Neural progenitor cell (in vitro differentiated cells): Measurements from ENCODE around the gene BCS1L. TPM values are rescaled to one million over a fixed set of nuclear protein-coding genes. Genes with fewer than 3 reads are reported as not detected.

ENCODE experiments used
- DNase-seq: peaks from one replicate; pipeline ENCODE4 v3.0.0-alpha.2; 2016; ENCODE audit warnings: low spot score
- H2AFZ ChIP-seq: fragments of 200-600 bp; sonication (generic); replicated peaks from 2 replicates; pipeline ENCODE4 v1.6.1; 2016; ENCODE audit warnings: antibody characterized with exemption
- H3F3A ChIP-seq: fragments of 200-600 bp; sonication (generic); 2 replicates; pipeline ENCODE4 v1.6.1; 2016; ENCODE audit warnings: antibody characterized with exemption, low read depth
- H3K27ac ChIP-seq: fragments of 200-600 bp; sonication (generic); 2 replicates; pipeline ENCODE4 v1.5.1; 2016; ENCODE audit warnings: mild to moderate bottlenecking
- H3K27me3 ChIP-seq: fragments of 200-600 bp; sonication (generic); 2 replicates; pipeline ENCODE4 v1.6.1; 2016; ENCODE audit warnings: mild to moderate bottlenecking, moderate library complexity
- H3K36me3 ChIP-seq: fragments of 200-600 bp; sonication (generic); 2 replicates; pipeline ENCODE4 v1.5.1; 2016
- H3K4me1 ChIP-seq: fragments of 200-600 bp; sonication (generic); 2 replicates; pipeline ENCODE4 v1.6.1; 2016; ENCODE audit warnings: mixed run types
- H3K4me2 ChIP-seq: fragments of 200-600 bp; sonication (generic); 2 replicates; pipeline ENCODE4 v1.6.1; 2016
- H3K4me3 ChIP-seq: fragments of 200-600 bp; sonication (generic); 2 replicates; pipeline ENCODE4 v1.5.1; 2016
- H3K79me2 ChIP-seq: fragments of 200-600 bp; sonication (generic); 2 replicates; pipeline ENCODE4 v1.6.1; 2016; ENCODE audit warnings: low read depth
- H3K9ac ChIP-seq: fragments of 200-600 bp; sonication (generic); 2 replicates; pipeline ENCODE4 v1.6.1; 2016
- H3K9me3 ChIP-seq: fragments of 200-600 bp; sonication (generic); 2 replicates; pipeline ENCODE4 v1.5.1; 2016; ENCODE audit warnings: low read depth
- H4K20me1 ChIP-seq: fragments of 200-600 bp; sonication (generic); 2 replicates; pipeline ENCODE4 v1.6.1; 2016; ENCODE audit warnings: low read depth
- H3K27ac Mint-ChIP-seq: 3 replicates; pipeline ENCODE4 v1.8.0; 2021; ENCODE audit warnings: mixed read lengths
- H3K27me3 Mint-ChIP-seq: 2 replicates; pipeline ENCODE4 v1.8.0; 2022; ENCODE audit warnings: low read depth, mild to moderate bottlenecking, inconsistent platforms, moderate library complexity, mixed read lengths; ENCODE audit not compliant: insufficient read depth
- H3K36me3 Mint-ChIP-seq: 3 replicates; pipeline ENCODE4 v1.8.0; 2021; ENCODE audit warnings: mixed read lengths
- H3K4me1 Mint-ChIP-seq: 3 replicates; pipeline ENCODE4 v1.8.0; 2021; ENCODE audit warnings: mixed read lengths
- H3K4me3 Mint-ChIP-seq: 3 replicates; pipeline ENCODE4 v1.8.0; 2021; ENCODE audit warnings: mild to moderate bottlenecking, moderate library complexity, mixed read lengths
- H3K9me3 Mint-ChIP-seq: 3 replicates; pipeline ENCODE4 v1.8.0; 2020; ENCODE audit warnings: mixed read lengths
- CTCF ChIP-seq: fragments of 200-600 bp; sonication (generic); IDR thresholded peaks from 2 replicates; pipeline ENCODE4 v1.5.1; 2017; ENCODE audit warnings: antibody characterized with exemption, mild to moderate bottlenecking
- EZH2 ChIP-seq: fragments of 200-600 bp; sonication (generic); IDR thresholded peaks from 2 replicates; pipeline ENCODE4 v1.6.1; 2017; ENCODE audit warnings: antibody characterized with exemption, mild to moderate bottlenecking, moderate library complexity
- EZH2phosphoT487 ChIP-seq: fragments of 200-600 bp; sonication (generic); IDR thresholded peaks from 2 replicates; pipeline ENCODE4 v1.6.1; 2017; ENCODE audit warnings: antibody characterized with exemption
- total RNA-seq: library from RNA; depleted of rRNA; stranded (reverse); fragments of >200 nt; gene quantifications from 2 replicates; pipeline ENCODE4 v1.2.3, GENCODE V29; 2015; ENCODE audit warnings: low replicate concordance

The BCS1L gene
- total RNA-seq, 1 donor from 2014 or later = 38.3 TPM

- no peak overlapping the region for H2AFZ ChIP-seq
- H3K36me3 Mint-ChIP-seq = peaks cover 28% of the 10 kb centered on the region
These were observed 15.7 kb upstream of the BCS1L start for GRCh38 chr2:218643751-218644310.

GRCh38 chr2:218644721-218645120 is 14.8 kb upstream of the BCS1L start:
- Mint-ChIP-seq H3K9me3 (no peaks in the 10 kb centered on the region), H3K4me3 (no peak overlapping the region), H3K4me1 (no peaks in the 10 kb centered on the region), H3K27ac (no peak overlapping the region), H3K27me3 (peaks cover 2% of the 10 kb centered on the region), H3K36me3 (peaks cover 28% of the 10 kb centered on the region)
- peaks cover 4% of the 10 kb centered on the region for H3K79me2 ChIP-seq
- H3K36me3 ChIP-seq = peaks cover 4% of the 10 kb centered on the region
- H3K4me2 ChIP-seq = no peak overlapping the region
- no peak overlapping the region for H3K4me3 ChIP-seq
- H3F3A ChIP-seq = peaks cover 11% of the 10 kb centered on the region
- no peaks in the 10 kb centered on the region for H3K9me3 ChIP-seq
- H3K27ac ChIP-seq = no peak overlapping the region
- peaks cover 7% of the 10 kb centered on the region for H4K20me1 ChIP-seq
- no peaks in the 10 kb centered on the region for H3K4me1 ChIP-seq
- DNase-seq = no peak
- H2AFZ ChIP-seq = no peak overlapping the region
- H3K27me3 ChIP-seq = no peaks in the 10 kb centered on the region
- no peak overlapping the region for H3K9ac ChIP-seq
- TF ChIP-seq EZH2phosphoT487 = no peak
- TF ChIP-seq EZH2 = no peak
- TF ChIP-seq CTCF = no peak

More at GRCh38 chr2:218643751-218644310, 15.7 kb upstream of the BCS1L start:
- TF ChIP-seq CTCF = no peak
- TF ChIP-seq EZH2 = no peak
- H3K79me2 ChIP-seq = peaks cover 4% of the 10 kb centered on the region
- Mint-ChIP-seq H3K4me1 (no peaks in the 10 kb centered on the region), H3K27me3 (peaks cover 2% of the 10 kb centered on the region), H3K4me3 (no peak overlapping the region), H3K27ac (no peak overlapping the region), H3K9me3 (no peaks in the 10 kb centered on the region)
- H3K4me1 ChIP-seq = no peaks in the 10 kb centered on the region
- no peak overlapping the region for H3K4me3 ChIP-seq
- H3K27ac ChIP-seq = no peak overlapping the region
- H3K27me3 ChIP-seq = no peaks in the 10 kb centered on the region
- H3K9me3 ChIP-seq = no peaks in the 10 kb centered on the region
- H3K9ac ChIP-seq = no peak overlapping the region
- peaks cover 7% of the 10 kb centered on the region for H4K20me1 ChIP-seq
- DNase-seq = no peak
- H3K36me3 ChIP-seq = peaks cover 4% of the 10 kb centered on the region
- H3F3A ChIP-seq = peaks cover 7% of the 10 kb centered on the region
- no peak overlapping the region for H3K4me2 ChIP-seq

GRCh38 chr2:218645126-218645525 is 14.4 kb upstream of the BCS1L start:
- H3F3A ChIP-seq = peaks cover 11% of the 10 kb centered on the region
- H3K4me3 ChIP-seq = no peak overlapping the region
- no peaks in the 10 kb centered on the region for H3K4me1 ChIP-seq
- H3K36me3 ChIP-seq = peaks cover 4% of the 10 kb centered on the region
- peaks cover 2% of the 10 kb centered on the region for H3K27me3 Mint-ChIP-seq
- peaks cover 7% of the 10 kb centered on the region for H4K20me1 ChIP-seq
- no peak overlapping the region for H3K4me2 ChIP-seq
- H3K4me1 Mint-ChIP-seq = no peaks in the 10 kb centered on the region
- no peak overlapping the region for H3K9ac ChIP-seq
- no peak for DNase-seq
- no peaks in the 10 kb centered on the region for H3K9me3 Mint-ChIP-seq
- peaks cover 4% of the 10 kb centered on the region for H3K79me2 ChIP-seq
- H3K27ac Mint-ChIP-seq = no peak overlapping the region
- no peak overlapping the region for H2AFZ ChIP-seq
- no peaks in the 10 kb centered on the region for H3K27me3 ChIP-seq
- H3K27ac ChIP-seq = no peak overlapping the region
- no peak overlapping the region for H3K4me3 Mint-ChIP-seq
- no peak for TF ChIP-seq EZH2phosphoT487
- no peak for TF ChIP-seq CTCF
- TF ChIP-seq EZH2 = no peak
- H3K9me3 ChIP-seq = no peaks in the 10 kb centered on the region
- peaks cover 28% of the 10 kb centered on the region for H3K36me3 Mint-ChIP-seq
